BE2C (cell line): ENCODE data around the gene B4GAT1.

Experiments used
- DNase-seq: peaks from one replicate; pipeline ENCODE4 v3.0.0-alpha.2; 2020
- H3K27me3 ChIP-seq: fragments of 250-450 bp; sonication (Bioruptor Pico); 2 replicates; pipeline ENCODE4 v1.5.1; 2020; ENCODE audit warnings: mild to moderate bottlenecking
- H3K36me3 ChIP-seq: fragments of 250-450 bp; sonication (Bioruptor Pico); 2 replicates; pipeline ENCODE4 v1.5.1; 2020; ENCODE audit warnings: mild to moderate bottlenecking
- H3K4me1 ChIP-seq: fragments of 250-450 bp; sonication (Bioruptor Pico); 2 replicates; pipeline ENCODE4 v1.5.1; 2020
- H3K4me3 ChIP-seq: 2 replicates; pipeline ENCODE4 v1.5.1; 2011; ENCODE audit warnings: low read depth, low read length
- H3K9me3 ChIP-seq: fragments of 250-450 bp; sonication (Bioruptor Pico); 2 replicates; pipeline ENCODE4 v1.5.1; 2020
- TF ChIP-seq, protein P1 (sequence below): IDR thresholded peaks from 2 replicates; pipeline ENCODE4 v1.5.1; 2012; ENCODE audit warnings: mild to moderate bottlenecking, low read depth, low read length

The B4GAT1 gene

DNA sequence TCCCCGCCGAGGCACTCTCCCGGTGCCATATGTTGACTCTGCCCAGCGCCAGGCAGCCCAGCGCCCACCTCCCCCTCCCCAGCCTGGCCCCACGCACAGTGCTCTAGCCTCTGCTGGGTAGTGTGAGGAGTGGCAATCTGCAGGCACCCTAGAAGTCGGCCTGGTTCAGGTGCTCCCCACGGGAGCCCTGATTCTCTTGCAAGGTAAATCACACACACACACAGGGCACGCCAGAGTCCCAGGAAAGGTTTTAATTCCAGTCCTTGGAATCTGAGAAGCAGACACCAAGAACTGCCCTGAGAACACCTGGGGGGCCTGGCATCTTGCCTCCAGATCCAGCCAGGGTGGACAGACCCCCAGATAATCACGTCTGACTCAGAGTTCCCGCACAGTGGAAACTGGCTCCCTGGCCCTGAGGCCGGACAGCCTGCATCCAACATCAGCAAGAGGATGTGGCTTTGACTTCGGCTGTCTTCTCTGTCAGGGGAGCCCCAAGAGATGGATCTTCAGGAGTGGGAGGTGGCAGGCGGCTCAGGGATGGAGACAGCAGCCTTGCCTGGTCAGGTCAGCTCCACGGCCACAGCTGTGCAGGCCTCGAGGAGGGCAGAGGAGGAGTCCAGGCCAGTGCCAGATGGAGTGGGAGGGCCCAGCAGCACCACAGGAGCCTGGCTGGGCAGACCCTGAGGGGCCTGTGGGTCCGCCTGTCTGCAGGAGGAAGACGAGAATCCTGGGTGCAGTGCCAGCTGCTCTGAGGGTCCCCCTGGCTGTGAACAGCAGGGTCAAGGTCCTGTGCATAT is 10.1 kb downstream of the B4GAT1 start:
- TF ChIP-seq, protein P1, sequence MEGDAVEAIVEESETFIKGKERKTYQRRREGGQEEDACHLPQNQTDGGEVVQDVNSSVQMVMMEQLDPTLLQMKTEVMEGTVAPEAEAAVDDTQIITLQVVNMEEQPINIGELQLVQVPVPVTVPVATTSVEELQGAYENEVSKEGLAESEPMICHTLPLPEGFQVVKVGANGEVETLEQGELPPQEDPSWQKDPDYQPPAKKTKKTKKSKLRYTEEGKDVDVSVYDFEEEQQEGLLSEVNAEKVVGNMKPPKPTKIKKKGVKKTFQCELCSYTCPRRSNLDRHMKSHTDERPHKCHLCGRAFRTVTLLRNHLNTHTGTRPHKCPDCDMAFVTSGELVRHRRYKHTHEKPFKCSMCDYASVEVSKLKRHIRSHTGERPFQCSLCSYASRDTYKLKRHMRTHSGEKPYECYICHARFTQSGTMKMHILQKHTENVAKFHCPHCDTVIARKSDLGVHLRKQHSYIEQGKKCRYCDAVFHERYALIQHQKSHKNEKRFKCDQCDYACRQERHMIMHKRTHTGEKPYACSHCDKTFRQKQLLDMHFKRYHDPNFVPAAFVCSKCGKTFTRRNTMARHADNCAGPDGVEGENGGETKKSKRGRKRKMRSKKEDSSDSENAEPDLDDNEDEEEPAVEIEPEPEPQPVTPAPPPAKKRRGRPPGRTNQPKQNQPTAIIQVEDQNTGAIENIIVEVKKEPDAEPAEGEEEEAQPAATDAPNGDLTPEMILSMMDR, result no peak; the same call in 1 of the 2 replicates
- DNase-seq, result no peak
- Histone ChIP-seq H3K36me3 (peaks cover 11% of the 10 kb centered on the region; the same call in 1 of the 2 replicates), H3K4me3 (no peak overlapping the region), H3K27me3 (no peaks in the 10 kb centered on the region), H3K4me1 (peaks cover 19% of the 10 kb centered on the region), H3K9me3 (no peaks in the 10 kb centered on the region)

DNA sequence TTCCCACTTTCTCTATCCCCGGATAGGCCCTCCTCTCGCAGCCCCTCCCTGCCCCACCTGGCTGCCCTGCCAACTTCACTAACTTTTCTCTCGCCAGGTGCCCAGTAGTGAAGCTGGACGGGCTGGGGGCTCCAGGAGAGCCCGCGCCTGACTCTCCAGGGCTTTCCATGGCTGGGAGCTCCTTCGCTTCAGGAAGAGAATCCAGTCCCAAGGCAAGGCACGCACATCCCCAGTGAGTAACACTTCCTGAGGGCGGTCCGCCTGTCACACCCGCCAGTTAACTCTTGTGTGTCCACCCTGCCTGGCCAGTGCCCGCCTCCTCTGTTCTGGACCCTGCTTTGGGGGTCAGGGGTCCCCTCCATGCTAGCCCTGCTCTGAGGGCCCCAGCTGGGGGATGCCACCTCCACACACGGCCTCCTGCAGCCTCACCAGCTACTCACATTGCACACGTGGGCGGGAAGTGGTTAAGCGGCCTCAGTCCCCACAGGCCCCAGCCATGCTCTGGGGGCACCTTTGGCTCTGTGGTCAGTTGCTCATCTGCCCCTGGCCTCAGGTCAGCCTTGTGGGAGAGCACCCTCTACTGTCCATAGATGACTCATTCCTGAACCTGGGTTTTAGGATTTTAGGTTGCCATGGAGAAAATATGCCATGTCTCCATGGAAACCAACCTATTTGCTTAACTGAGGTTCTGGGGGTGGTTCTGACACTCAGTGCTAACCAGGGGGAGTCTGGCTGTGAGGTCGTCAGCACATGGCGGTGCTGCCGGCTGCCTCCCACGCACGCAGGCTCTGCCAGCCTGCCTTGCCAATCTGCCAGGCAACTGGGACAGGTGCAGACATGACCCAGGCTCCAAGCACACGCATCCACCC is 11.0 kb downstream of the B4GAT1 start, which contains the start of gene RIN1:
RIN1 (minus strand) TSS at position 201 of the 869 bp plus-strand sequence; CDS start at position 169, 32 bp downstream.
- peak; percentile 58 for DNase-seq
- peak within 1 kb of the TSS; percentile 67 for H3K4me3 ChIP-seq
- peaks cover 11% of the 10 kb centered on the region; the same call in 1 of the 2 replicates for H3K36me3 ChIP-seq
- no peaks in the 10 kb centered on the region for H3K27me3 ChIP-seq
- TF ChIP-seq, protein P1, result peak; percentile 69
- H3K9me3 ChIP-seq, result no peaks in the 10 kb centered on the region
- peaks cover 19% of the 10 kb centered on the region for H3K4me1 ChIP-seq

DNA sequence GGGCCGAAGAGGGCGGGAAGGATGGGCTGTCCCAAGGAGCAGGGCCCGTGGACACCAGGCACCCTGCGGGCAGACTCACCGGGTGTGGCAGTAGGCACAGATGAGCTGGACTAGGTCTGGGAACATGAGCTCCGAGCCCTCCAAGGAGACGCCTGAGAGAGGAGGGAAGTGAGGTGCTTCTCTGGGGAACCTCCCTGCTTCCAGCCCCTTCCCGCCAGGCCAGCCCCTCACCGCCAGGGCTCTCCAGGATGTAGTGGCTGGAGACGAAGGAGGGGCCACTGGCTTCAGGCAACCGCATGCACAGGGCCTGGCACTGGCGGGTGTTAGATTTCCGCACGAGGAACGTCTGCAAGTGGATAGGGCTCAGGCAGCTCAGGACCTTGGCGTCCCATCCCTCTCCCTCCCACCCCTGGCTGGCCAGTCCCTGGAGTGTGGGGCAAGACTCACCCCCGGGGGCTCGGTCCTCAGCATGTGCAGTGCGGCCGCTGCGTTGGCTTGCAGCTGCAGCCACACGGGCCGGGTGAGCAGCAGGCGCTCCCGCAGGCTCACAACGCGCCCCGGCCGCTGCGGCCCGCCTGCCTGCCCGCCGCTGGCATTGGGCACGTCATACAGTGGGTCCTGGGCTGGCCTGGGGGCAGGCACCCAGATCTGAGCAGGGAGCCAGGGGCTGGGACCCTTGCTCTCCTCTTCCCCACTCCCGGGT is 11.7 kb downstream of the B4GAT1 start:
- Histone ChIP-seq H3K4me3 (peak overlapping the region; percentile 67), H3K9me3 (no peaks in the 10 kb centered on the region), H3K36me3 (peaks cover 6% of the 10 kb centered on the region; the same call in 1 of the 2 replicates), H3K4me1 (peaks cover 19% of the 10 kb centered on the region), H3K27me3 (no peaks in the 10 kb centered on the region)
- DNase-seq, result peak; percentile 52
- TF ChIP-seq, protein P1, result no peak; the same call in 1 of the 2 replicates

DNA sequence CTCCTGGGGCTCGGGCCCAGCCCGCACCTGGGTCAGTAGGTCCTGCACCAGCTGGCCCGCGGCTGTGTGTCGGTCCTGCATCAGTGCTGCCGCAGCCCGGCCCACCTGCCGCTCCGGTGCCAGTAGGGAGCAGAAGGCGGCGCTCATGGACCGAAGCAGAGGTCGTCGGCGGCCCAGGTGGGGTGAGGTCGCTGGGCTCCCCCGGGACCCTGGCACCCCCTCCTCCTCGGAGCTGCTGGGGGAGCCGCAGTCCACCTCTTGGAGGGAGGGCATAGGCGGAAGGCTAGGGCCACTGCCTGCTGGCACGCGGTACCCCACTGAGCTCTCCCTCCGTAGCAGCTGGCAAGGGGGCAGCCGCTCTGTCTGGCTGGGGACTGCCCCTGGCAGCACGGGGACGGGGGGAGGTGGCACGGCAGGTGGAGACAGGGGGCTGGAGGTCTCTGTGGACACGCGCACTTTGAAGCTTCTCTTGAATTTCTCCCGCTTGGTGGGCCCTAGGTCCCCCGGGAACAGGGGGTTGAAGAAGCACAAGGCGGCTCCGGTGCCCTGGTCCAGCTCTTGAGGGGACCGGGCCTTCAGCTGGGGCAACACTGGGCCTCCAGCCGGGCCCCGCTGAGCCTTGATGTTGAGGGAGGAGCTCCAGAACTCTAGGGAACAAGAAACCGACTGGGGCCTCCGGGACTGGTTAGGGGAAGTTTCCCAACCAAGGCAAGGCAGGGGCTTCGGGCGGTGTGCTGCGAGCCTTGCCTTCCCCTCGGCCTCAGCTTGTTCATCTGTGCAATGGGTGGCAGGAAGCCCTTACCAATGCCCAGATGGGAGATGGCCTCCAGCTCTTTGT is 12.6 kb downstream of the B4GAT1 start:
- Histone ChIP-seq H3K4me1 (peaks cover 19% of the 10 kb centered on the region), H3K27me3 (no peaks in the 10 kb centered on the region), H3K9me3 (no peaks in the 10 kb centered on the region), H3K36me3 (peaks cover 4% of the 10 kb centered on the region; the same call in 1 of the 2 replicates), H3K4me3 (no peak overlapping the region)
- TF ChIP-seq, protein P1, result no peak
- DNase-seq, result no peak

DNA sequence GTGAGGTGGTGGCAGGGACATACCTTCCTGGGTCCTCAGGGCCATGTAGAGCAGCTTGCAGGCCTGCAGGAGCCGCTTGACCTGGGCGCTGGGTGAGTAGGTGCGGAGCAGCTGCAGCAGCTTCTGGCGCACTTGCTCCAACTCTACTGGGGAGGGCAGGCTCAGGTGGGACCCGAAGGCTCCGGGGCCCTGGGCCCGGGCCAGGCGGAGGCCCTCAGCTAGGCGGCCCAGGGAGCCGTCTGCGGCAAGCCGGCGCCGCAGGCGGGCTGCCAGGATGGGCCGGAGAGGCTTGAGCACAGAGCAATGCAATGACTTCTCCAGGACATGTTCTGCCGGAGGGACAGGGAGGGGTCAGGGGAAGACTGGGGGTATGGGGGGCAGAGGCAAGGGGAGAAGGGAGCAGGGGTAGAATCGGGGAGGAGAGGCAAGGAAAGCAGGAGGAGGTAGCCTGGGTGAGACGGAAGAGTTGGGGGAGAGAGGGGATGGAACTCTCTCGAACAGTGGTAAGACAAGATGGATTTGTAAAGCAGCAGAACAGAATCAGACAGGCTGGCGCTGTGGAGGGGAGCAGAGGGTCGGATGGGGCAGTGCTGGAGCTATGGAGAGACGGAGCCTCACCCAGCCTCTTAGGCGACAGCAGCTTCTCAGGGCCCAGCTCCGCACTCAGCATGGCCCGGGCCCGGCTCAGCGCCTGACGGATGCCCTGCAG is 13.4 kb downstream of the B4GAT1 start:
- Histone ChIP-seq H3K4me1 (peaks cover 19% of the 10 kb centered on the region), H3K4me3 (no peak overlapping the region), H3K36me3 (no peaks in the 10 kb centered on the region), H3K9me3 (no peaks in the 10 kb centered on the region), H3K27me3 (no peaks in the 10 kb centered on the region)
- TF ChIP-seq, protein P1, result no peak
- no peak for DNase-seq
